GM19468 (cell line): ENCODE results near the gene XYLT1.

ENCODE experiments used
- ATAC-seq: cut with Tn5 transposase; IDR thresholded peaks from one replicate; pipeline ENCODE4 v1.9.1; 2021; ENCODE audit warnings: mild to moderate bottlenecking, moderate library complexity, moderate number of reproducible peaks; ENCODE audit not compliant: unreplicated experiment; ENCODE audit errors: extremely low read depth

The XYLT1 gene

DNA sequence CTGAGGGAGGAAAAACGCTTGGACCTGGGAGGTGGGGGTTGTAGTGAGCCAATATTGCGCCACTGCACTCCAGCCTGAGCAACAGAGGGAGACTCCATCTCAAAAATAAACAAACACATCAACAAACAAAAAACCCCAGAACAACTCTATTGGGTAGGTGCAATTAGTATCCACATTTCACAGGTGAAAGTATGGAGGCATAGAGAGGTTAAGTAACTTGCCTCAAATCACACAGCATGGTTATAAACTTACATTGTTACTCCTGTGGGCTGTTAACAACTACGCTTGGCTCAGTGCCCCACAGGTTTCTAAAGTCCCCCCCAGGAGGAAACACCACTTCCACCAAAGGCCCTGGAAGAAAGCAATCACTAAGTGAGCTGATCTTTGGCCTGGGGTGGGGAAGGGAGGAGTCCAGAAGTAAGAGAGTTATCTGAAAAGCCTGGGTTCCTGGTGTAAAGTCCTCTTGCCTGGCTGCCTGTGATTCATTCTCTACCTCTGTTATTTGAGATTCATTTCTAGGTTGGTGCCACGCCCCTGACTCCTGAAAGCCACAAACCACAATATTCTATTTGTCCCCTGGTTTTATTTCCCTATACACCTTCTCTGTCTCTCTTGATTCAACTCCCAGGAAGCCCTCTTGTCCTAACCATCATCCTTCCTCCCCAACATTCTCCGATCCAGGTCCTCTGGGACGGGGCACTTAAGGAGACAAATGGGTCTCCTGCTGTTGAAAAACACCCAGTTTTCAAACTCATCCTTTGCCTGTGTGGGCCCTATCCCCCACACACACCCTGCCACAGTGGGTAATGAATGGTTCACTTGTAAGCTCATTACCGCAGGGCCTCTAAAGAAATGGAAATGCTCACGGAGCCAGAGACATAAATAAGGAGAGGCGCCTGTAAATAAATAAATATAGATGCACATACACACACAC, 195.4 kb downstream of the XYLT1 start:
- no peak for ATAC-seq

DNA sequence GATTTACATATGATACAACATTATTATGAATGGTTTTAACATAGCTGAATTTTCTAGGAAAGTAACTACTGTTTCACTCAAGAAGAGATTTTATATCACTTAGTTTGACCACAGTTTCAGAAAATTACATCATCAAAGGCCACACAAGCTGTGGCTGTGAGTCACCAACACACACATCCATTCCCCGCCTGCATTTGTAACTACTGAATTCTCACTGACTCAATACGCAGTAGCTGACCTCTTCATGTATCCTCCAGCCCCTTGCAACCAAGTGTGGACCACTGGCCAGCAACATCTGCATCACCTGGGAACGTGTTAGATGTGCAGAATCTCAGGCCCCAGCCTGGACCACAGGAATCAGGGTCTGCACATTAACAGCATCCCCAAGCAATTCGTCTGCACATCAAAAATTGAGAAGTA, 197.6 kb downstream of the XYLT1 start:
- ATAC-seq, result no peak

DNA sequence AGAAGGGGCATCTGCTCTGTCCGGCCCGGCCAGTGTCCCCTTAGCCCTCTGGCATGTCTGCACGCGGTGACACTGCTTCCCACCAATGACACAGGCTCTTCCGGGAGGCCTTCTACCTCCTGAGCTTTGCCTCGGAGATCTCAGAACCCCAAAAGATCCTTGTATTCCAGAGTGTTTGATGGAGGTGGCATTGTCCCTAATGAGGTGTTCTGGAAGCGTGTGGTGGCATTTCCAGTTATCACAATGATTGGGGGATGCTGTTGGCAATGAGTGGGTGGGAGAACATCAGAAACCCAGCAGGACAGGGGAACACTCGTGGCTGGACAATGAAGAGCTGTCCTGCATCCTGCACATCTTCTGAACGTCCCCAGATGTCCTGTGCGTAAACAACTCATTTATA, 198.0 kb downstream of the XYLT1 start:
- no peak for ATAC-seq

DNA sequence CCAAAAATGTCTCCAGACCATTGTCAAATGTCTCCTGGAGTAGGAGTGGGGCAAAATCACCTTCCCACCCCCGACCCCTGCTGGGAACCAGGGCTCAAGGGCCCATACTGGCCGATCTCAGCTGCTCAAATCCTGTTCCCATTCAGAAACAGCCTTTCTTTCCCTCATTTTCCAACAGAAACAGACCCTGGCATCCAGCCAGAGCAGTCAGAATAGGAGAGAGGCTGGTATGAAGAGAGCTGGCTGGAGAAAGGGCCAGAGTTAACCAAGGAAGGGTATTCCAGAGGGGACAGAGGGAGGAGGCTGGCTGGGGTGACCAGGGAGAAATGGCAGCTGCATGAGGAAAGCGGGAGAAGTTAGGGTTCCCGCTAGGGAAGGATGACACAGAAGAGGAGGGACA, 199.1 kb downstream of the XYLT1 start:
- no peak for ATAC-seq

DNA sequence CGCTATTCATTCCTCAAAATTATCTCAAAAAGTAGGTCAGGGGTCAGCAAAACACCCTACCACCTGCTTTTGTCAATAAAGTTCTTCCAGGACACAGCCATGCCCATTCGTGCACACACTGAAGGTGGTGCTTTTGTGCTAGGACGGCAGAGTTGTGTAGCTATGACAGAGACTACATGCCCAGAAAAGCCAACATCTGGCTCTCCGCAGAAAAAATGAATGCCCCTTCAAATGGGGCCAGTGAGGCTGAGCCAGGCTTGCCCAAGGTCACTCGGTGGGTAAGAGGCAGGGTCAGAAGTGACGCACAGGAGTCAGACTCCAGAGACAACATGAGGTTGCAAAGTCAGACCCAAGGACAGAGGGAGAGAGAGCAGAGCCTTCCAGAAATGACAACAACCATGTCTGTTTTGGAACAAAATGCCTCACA, 200.1 kb downstream of the XYLT1 start:
- ATAC-seq, result no peak

DNA sequence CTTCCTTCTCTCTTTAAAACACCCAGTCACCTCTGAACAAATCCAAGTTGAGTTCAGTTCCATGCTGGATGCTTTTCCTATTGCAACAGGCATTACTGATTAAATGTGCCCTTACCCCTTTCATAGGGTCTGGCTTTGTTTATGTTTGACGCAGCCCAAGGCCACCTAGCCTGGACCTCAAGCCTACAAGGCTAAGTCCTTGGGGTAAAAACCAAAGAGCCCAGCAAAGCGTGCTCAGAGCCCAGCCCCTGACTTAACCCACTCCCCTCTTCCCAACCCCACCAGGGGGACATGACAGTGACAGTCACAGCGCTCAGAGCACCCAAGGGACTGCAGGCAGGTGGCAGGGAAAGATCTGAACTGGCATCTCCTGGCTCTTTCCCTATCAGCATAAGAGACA, 200.6 kb downstream of the XYLT1 start:
- no peak for ATAC-seq

DNA sequence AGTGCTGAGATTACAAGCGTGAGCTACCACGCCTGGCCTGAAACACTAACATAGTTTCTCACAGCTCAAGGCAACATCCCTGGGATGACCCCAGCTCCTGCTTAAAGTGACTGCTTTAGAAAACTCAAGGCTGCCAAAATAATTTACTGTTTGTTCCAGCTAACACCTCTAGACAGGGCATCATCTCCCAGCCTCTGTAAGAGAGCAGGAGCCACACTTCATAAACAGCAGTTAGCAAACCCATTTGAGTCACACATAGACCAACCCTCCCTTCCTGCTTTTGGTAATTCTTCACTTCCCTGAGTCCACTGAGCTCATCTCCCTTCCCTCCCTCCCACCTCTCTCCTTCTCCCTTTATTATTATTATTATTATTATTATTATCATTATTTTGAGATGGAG, 201.3 kb downstream of the XYLT1 start:
- no peak for ATAC-seq

DNA sequence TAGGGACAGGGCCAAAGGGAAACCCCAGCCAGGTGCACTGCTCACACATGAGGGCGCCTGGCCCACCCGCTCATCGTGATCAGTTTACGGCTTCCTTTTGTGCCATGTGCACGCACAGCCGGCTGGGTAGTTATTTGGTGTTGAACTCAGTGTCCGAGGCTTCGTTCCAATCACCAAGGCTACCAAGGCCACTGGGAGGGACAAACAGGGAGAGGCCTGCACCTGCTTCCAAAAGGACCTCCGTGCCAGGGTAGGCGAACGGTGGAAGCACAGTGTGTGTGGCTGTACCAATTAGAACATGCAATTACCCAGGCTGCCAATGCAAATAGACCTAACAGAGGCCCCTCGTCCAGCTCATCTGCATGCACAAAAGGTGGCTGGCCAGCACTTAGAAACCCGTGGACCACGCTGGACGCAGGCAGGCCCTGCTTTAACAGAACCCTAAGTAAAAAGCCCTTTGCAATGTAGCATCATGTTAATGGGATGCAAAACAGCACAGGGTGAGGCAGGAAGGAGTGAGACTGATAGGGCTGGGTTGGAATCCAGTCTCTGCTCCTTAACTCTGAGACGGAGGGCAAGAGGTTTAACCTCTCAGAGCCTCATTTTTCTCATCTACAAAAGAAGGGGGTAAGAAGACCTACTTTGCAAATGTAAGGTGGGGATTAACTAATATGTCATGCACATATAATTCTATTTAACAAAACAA, 204.0 kb downstream of the XYLT1 start:
- no peak for ATAC-seq

DNA sequence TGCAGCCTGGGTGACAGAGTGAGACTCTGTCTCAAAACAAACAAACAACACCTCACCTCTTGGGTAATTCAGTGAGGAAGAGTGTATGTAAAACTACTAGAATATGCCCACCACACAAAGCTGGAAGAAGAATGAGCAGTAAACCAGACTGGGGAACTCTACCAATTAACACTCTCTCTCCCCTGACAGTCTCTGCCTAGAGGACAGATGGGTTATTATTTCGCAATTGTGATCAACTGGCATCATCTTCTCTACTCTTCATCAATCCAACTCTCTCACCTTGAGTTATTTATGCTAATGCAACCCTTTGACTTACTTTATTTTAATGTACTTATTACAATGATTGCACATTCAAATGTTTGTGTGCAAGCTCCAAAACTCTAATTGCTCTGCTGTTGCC, 205.6 kb downstream of the XYLT1 start:
- no peak for ATAC-seq

DNA sequence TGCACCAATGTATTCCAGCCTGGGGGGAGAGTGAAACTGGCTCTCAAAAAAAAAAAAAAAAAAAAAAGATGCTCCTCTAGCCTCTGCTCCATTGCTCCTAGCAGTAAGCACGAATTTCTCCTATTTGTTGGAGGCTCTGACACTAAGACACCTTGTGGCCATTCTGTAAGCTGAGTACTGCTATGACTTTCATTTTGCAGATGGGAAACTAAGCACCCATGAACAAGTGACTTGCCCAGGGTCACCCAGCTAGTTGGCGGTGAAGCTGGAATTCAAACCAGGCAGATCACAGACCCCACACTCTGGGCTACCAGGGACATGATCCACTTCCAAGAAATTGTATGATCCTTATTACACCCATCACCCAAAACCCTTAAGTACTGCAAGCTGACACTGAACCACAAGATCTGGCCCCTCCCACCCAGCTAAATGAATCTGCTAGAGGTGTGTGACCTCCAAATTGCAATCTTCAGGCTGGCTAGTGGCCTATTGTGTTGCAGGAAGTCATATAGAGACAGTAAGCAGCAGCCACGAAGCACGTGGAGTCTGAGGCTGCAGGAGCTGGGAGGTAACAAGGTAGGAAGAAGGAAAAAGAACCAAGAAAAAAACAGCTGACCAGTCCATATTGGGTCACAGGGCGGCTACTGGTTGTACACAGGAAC, 209.4 kb downstream of the XYLT1 start:
- no peak for ATAC-seq

DNA sequence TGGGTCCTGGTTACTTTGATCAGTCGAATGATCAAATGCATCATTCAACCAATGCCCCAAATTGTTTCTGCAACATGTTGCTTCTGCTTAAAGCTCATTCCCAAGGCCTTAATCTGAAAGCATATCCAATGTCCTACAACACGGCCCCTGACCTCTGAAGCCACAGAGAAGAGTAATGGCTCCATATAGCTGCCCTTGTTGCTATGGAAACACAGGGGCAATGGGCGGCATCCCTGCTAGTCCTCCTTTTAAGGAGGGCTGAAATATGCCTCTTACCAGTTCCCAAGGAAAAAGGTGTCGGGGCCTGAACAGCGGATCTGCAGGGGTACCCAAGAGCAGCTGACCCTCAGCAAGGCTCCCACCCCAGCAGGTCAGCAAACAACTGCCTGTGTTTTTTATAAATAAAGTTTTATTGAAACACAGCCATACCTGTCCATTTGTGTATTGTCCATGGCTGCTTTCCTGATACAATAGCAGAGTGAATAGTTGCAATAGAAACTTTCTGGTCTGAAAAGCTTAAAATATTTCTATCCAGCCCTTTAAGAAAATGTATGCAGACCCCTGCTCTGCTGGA, 210.4 kb downstream of the XYLT1 start:
- no peak for ATAC-seq

DNA sequence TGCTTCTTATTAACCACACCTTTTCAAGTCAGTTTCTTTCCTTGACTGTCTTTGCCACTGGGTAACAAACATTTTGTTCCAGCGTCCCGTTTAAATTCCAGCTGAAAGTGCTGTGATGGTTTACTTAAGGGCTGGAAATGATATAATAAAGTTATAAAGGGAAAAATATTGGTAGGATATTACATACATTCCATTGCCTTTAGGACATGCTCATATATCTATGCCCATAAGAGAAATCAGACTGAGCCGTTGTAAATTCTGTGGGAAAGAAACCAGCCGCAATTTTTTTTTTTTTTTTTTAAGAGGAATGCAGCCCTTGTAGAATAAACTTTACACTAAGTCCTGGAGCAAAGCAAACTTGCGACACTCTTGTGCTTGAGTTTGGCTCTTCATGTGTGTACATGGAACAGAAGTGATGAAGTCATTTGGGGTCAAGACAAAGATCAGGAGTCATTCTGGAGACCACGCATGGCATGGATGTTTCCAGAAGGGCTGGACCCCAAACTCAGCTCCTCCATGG, 210.9 kb downstream of the XYLT1 start:
- no peak for ATAC-seq

DNA sequence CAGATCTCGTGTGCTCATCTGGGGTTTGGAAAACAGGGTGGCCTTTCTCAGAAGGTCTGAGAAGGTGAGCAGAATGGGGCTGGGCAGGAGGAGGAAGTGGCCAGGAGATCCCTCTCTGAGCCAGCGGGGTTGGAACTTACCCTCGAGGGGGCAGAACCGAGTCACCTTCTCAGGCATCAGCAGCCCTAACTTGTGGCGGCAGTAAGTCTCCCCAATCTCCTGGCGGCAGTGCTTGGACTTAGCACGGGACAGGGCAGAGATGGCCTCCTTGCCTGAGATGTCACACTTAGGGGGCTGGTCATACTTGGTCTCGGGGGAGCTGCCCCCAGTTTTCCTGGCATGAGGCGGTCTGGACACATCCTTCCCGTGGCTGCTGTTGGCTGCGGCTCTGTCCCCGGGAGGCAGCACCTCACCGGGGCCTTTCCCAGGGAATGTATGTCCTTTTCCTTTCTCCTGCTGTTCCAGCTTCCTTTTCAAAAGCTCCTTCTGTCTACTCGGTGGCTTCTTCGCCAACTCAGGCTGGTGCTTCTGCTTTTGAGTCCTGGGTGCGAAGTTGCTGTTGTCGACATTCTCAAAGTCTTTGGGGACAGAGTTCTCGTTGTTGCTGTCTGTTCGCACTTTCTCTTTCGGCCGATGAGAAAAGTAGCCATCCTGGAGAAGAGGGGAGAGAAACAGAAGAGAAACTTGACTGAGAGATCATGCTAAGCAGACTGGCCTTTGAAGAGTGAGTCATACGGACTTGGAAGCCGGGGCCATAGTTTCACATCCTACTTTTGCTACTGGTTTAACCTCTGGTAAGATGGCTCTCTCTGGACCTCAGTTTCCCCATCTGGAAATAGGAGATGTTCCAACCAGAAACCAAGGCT, 211.7 kb downstream of the XYLT1 start:
- no peak for ATAC-seq

DNA sequence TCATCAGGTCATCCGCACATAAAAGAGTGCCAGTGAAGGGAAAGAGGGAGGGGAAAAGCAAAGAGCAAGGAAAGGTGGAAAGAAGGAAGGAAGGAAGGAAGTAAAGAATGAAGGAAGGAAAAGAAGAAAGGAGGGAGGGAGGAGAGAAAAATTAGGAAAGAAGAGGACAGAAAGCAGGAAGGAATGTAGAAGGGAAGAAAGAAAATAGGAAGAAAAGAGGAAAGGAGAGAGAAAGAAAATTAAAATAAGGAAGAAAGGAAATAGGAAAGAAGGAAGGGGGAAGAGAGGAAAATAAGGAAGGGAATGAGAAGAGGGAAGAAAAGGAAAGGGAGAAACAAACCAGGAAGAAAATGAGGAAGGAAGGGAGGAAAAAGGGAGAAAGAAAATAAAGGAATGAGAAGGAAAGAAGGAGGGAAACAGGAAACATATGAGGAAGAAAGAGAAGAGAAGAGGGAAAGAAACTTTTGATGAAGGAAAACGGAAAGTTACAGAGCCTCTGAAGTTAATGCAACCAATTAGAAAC, 212.6 kb downstream of the XYLT1 start:
- no peak for ATAC-seq

DNA sequence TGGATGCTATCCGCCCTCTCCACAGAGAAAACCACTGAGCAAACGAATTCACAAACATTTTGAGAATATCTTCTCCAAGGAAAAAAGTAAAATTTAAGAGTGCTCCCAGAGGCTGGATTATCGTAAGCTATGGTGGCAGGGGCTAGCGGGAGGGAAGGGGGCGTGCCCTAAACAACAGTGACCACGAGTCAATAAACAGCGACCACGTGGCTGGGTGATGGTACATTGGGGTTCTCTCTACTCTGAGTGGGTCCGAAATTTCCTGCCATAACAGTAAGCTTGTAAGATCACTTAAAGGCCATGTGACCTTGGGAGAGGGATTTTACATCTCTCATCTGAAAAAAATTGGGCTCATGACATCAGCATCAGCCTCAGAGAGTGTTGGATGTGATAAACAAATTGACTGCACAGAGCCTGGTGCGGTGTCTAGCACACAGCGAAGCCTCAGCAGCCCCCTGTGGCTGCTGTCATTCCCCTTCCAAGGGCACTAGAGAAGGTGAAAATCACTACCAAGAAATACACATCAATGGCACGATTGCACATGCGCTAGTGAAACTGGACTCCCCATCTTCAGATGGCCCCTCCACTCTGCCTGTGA, 213.2 kb downstream of the XYLT1 start:
- no peak for ATAC-seq

DNA sequence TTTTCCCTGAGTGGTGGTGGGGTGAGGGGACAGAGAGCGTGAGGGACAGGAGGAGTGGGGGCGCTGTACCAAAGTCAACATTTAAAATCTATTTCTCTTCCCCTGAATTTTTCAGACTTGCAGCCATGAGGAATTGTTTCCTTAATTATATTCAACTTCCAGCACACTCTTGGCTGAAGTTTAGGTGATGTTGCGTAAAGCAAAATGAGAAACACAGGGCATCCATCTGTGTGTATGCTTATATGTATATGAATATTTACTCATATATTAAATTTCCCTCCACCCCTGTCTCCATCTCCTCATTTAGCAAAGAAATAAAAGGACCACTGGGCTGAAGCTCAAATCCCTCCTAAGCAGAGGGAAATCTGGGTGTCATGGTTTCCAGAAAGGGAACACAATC, 218.1 kb downstream of the XYLT1 start:
- ATAC-seq, result no peak

DNA sequence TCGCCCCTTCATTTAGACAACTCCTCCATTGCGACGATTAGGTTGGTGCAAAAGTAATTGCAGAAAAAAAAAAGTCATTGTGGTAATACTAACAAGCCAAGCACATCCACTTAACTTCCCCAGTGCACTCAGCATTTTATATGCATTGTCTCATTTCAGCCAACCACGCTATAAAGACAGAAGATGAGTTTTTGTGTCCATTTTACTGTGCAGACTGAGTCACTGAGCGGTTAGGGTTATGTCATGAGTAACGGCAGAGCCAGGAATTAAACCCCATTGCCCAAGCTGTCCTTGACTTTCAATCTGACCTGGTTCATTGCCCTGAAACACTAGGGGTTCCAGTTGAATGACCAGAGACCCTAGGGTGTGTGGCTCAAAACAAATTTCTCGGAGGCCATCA, 218.7 kb downstream of the XYLT1 start:
- ATAC-seq, result no peak

DNA sequence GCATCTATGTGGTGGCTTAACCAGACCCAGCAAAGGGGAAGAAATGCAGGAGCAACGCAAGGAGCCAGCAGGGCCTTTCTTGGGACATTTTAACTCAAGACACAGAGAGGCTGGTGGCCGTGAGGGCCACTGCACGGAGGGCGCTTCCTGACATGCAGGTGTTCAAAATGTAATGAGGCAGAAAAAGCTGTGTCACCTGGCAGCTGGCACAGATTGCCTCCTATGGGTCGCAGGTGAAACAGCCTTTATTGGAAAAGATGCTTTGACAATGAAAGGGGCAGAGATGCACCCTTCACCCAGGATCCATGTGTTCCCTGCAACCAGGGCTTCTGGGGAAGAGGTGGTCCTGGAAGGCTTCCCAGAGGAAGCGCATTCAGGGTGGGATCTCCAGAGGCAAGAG, 219.3 kb downstream of the XYLT1 start:
- ATAC-seq, result no peak
